K562 (cell line): ENCODE data around the gene SIRPG. TPM values are rescaled to one million over a fixed set of nuclear protein-coding genes. Genes with fewer than 3 reads are reported as not detected.

Source experiments
- ATAC-seq: fragments of 200-7000 bp; cut with Tn5 transposase; 3 replicates; pipeline ENCODE4 v1.9.1; 2020; ENCODE audit warnings: moderate library complexity
- BruUV-seq: library from RNA; stranded (reverse); fragments of 400-500 nt; replicated peaks from 2 replicates; lab custom pipeline; 2021; lab: Mats Ljungman, UMichigan
- CTCF ChIA-PET: fragments of 300-600 bp; formaldehyde crosslinking; extraction: SDS; loops from one replicate; lab custom pipeline; 2021; ENCODE audit warnings: low intra/inter-chr PET ratio; lab: Yijun Ruan, JAX
- POLR2A ChIA-PET: fragments of 300-600, 350-650 bp; sonication (Branson Sonifier 250); formaldehyde crosslinking; extraction: SDS; loops from one replicate; lab custom pipeline; 2021; ENCODE audit warnings: antibody characterized with exemption, inconsistent platforms; lab: Yijun Ruan, JAX
- DNase-seq, 4 experiments: peaks; one replicate each; pipeline versions ENCODE4 v3.0.0 to v3.0.0-alpha.2; 2011 to 2018; ENCODE audit warnings: low spot score in 3 of 4, mixed read lengths in 3 of 4; ENCODE audit errors: extremely low read depth in 1 of 4
- FAIRE-seq: peaks from 2 replicates; lab custom pipeline; 2011; peaks lifted over from hg19 to GRCh38; lab: Jason Lieb, UNC
- H2AFZ ChIP-seq: 2 replicates; pipeline ENCODE4 v1.6.0; 2011; ENCODE audit warnings: low read depth, low read length, control low read depth, inconsistent platforms
- H3K27ac ChIP-seq: fragments of 200-600 bp; 3 replicates; pipeline ENCODE4 v1.8.0; 2011; ENCODE audit warnings: low read depth, mild to moderate bottlenecking, control low read depth, inconsistent platforms, low read length, moderate library complexity, mixed read lengths; ENCODE audit errors: extremely low read depth
- H3K27me3 ChIP-seq, 2 experiments: fragments of 300-600 bp in 1 of 2; 2 replicates in 1 of 2; 3 replicates in 1 of 2; pipeline versions ENCODE4 v1.6.0 to v1.8.0; 2011; ENCODE audit warnings: inconsistent platforms in 2 of 2, low read length in 2 of 2, mild to moderate bottlenecking in 1 of 2, mixed read lengths in 1 of 2, moderate library complexity in 1 of 2; ENCODE audit not compliant: control insufficient read depth in 2 of 2, insufficient read depth in 2 of 2
- H3K36me3 ChIP-seq: fragments of 300-600 bp; 3 replicates; pipeline ENCODE4 v1.8.0; 2011; ENCODE audit warnings: mild to moderate bottlenecking, low read length, inconsistent platforms; ENCODE audit not compliant: control insufficient read depth, insufficient read depth
- H3K4me1 ChIP-seq, 2 experiments: fragments of 200-600 bp in 1 of 2; replicated peaks in 1 of 2; 2 replicates in 1 of 2; 3 replicates in 1 of 2; pipeline versions ENCODE4 v1.5.1 to v1.8.0; 2011; ENCODE audit warnings: inconsistent platforms in 2 of 2, low read length in 2 of 2, mild to moderate bottlenecking in 1 of 2, mixed read lengths in 1 of 2, moderate library complexity in 1 of 2; ENCODE audit not compliant: control insufficient read depth in 2 of 2, insufficient read depth in 2 of 2
- H3K4me2 ChIP-seq: 2 replicates; pipeline ENCODE4 v1.6.1; 2011; ENCODE audit warnings: low read length, control low read depth, inconsistent platforms, mixed read lengths; ENCODE audit not compliant: insufficient read depth
- H3K4me3 ChIP-seq: fragments of 200-600 bp; sonication (generic), shearing (Covaris generic); 2 replicates; pipeline ENCODE4 v1.5.1; 2016; ENCODE audit warnings: control low read depth, inconsistent platforms
- H3K79me2 ChIP-seq: fragments of 200-600 bp; 3 replicates; pipeline ENCODE4 v1.8.0; 2011; ENCODE audit warnings: low read length, inconsistent platforms; ENCODE audit not compliant: control insufficient read depth, insufficient read depth
- H3K9ac ChIP-seq, 2 experiments: 2 replicates each; pipeline versions ENCODE4 v1.6.0 to v1.6.1; 2011; ENCODE audit warnings: low read depth in 2 of 2, low read length in 2 of 2, control low read depth in 1 of 2, inconsistent platforms in 1 of 2, mild to moderate bottlenecking in 1 of 2, mixed read lengths in 1 of 2; ENCODE audit not compliant: insufficient read depth in 1 of 2
- H3K9me1 ChIP-seq: one replicate; pipeline ENCODE4 v1.6.0; 2011; ENCODE audit warnings: inconsistent platforms, mild to moderate bottlenecking, low read length, moderate library complexity; ENCODE audit not compliant: control insufficient read depth, insufficient read depth
- H3K9me3 ChIP-seq: replicated peaks from 2 replicates; pipeline ENCODE4 v1.5.1; 2011; ENCODE audit warnings: low read depth, low read length, inconsistent platforms; ENCODE audit not compliant: control insufficient read depth, insufficient read depth
- H4K20me1 ChIP-seq: replicated peaks from 2 replicates; pipeline ENCODE4 v1.6.1; 2011; ENCODE audit warnings: low read length, inconsistent platforms, mixed read lengths; ENCODE audit not compliant: control insufficient read depth, insufficient read depth
- E2F6 ChIP-seq, 2 experiments: IDR thresholded peaks; 2 replicates each; pipeline ENCODE4 v1.6.1; 2011; ENCODE audit warnings: borderline replicate concordance in 1 of 2, control low read depth in 1 of 2, low read depth in 1 of 2, low read length in 1 of 2, mild to moderate bottlenecking in 1 of 2, mixed read lengths in 1 of 2, moderate library complexity in 1 of 2; ENCODE audit not compliant: insufficient read depth in 1 of 2, insufficient read length in 1 of 2, poor library complexity in 1 of 2, severe bottlenecking in 1 of 2; ENCODE audit errors: extremely low read depth in 1 of 2
- EHMT2 ChIP-seq: fragments of 450-650 bp; IDR thresholded peaks from 2 replicates; pipeline ENCODE4 v1.6.1; 2018; ENCODE audit warnings: antibody characterized with exemption
- ESRRB ChIP-seq: fragments of 250-450 bp; sonication (Bioruptor Pico); IDR thresholded peaks from 2 replicates; pipeline ENCODE4 v1.5.0; 2020; ENCODE audit warnings: mild to moderate bottlenecking, moderate library complexity, borderline replicate concordance
- ETV5 ChIP-seq: sonication (generic); formaldehyde crosslinking; IDR thresholded peaks from 2 replicates; pipeline ENCODE4 v1.4.0; 2020; ENCODE audit warnings: low read depth, mild to moderate bottlenecking, missing genetic modification reagents
- HNRNPK ChIP-seq: fragments of 200-400 bp; formaldehyde crosslinking; IDR thresholded peaks from one replicate; pipeline ENCODE4 v1.6.1; 2018; ENCODE audit warnings: mild to moderate bottlenecking, low read depth, low read length; ENCODE audit not compliant: poor library complexity, severe bottlenecking
- ZNF778 ChIP-seq: fragments of 450-650 bp; formaldehyde crosslinking; IDR thresholded peaks from 2 replicates; pipeline ENCODE4 v1.4.0; 2020; ENCODE audit warnings: mild to moderate bottlenecking, moderate library complexity
- WGBS: fragments of 100-300 bp; shearing (Covaris generic); methylation state at CpG from one replicate; pipeline ENCODE4 v1.1.6; 2016; ENCODE audit warnings: low coverage, mixed read lengths; ENCODE audit not compliant: insufficient coverage; ENCODE audit errors: missing lambda C conversion rate; 5-methylcytosine and 5-hydroxymethylcytosine counted together
- in situ Hi-C: fragments of 300-500 bp; cut with MboI; formaldehyde crosslinking; loops from 4 replicates; pipeline ENCODE4 v1.15.0; 2018; ENCODE audit warnings: inconsistent platforms, mixed read lengths
- intact Hi-C: fragments of 100-400 bp; cut with micrococcal nuclease; formaldehyde crosslinking; loops from 2 replicates; pipeline ENCODE4 v1.14.2; 2022
- polyA plus RNA-seq, 8 experiments: library from polyadenylated mRNA; depleted of rRNA in 4 of 8; stranded (reverse) in 5 of 8; unstranded in 3 of 8; fragments of >200 nt; fragmentation: Nextera tagmentation in 2 of 8; fragmentation: Illumina TruSeq in 1 of 8; extraction: Ambion mirVana in 2 of 8; extraction: Trizol in 1 of 8; gene quantifications; 2 replicates each; pipeline versions ENCODE4 v1.2.1 to v1.2.3, GENCODE V29; 2011 to 2014; ENCODE audit warnings: inconsistent platforms in 1 of 8, missing spikeins in 1 of 8
- total RNA-seq, 7 experiments: library from RNA; depleted of rRNA in 6 of 7; stranded (reverse); fragments of >200 nt in 6 of 7; fragmentation: Illumina TruSeq in 2 of 7; extraction: Trizol in 2 of 7; gene quantifications; 2 replicates each; pipeline versions ENCODE4 v1.2.1 to v1.2.3, GENCODE V29; 2011 to 2021; ENCODE audit warnings: low replicate concordance in 1 of 7

Gene SIRPG
- total and polyA plus RNA-seq, 9 of the 15 experiments (the other 6 are each of a cell fraction or from before 2014, with no cell fraction given), result not detected

- intact Hi-C loops, result no loop called here
Observed at GRCh38 chr20:1669304-1669703, 11.7 kb upstream of the SIRPG start.

More at GRCh38 chr20:1669304-1669703, 11.7 kb upstream of the SIRPG start:
- no peak for DNase-seq
- no peak for TF ChIP-seq ETV5
- no peak for TF ChIP-seq ZNF778 (CRISPR knock-in tag)
- no peak for TF ChIP-seq HNRNPK
- TF ChIP-seq E2F6 (IDR thresholded peaks at IDR 0.05; ENCODE audit: borderline replicate concordance in 1 of 2, extremely low read depth in 1 of 2, insufficient read depth in 1 of 2, insufficient read length in 1 of 2, low read depth in 1 of 2, low read length in 1 of 2, poor library complexity in 1 of 2, severe bottlenecking in 1 of 2), result no peak
- no peak for TF ChIP-seq ESRRB
- TF ChIP-seq EHMT2, result no peak
- TF ChIP-seq, all 486 proteins: peak for 0
- CTCF ChIA-PET, result no interaction called here
- Histone ChIP-seq H3K27me3 (peaks cover 0 to 11% of the 10 kb centered on the region in 2 experiments; a peak in 3 of 5 replicates), H3K9me1 (no peaks in the 10 kb centered on the region), H3K4me1 (no peaks in the 10 kb centered on the region), H2AFZ (no peak overlapping the region), H3K4me3 (no peak overlapping the region), H3K9me3 (no peaks in the 10 kb centered on the region), H3K9ac (no peak overlapping the region), H3K4me2 (no peak overlapping the region), H3K36me3 (no peaks in the 10 kb centered on the region), H3K27ac (no peak overlapping the region), H3K79me2 (no peaks in the 10 kb centered on the region), H4K20me1 (no peaks in the 10 kb centered on the region)
- FAIRE-seq (no peak), ATAC-seq (no peak)
- POLR2A ChIA-PET, result interaction anchor here (0.6 kb wide), 1 partner anchor 8 kb away, joined by 3 read pairs; no protein-coding TSS in a partner anchor
- in situ Hi-C loops, result no loop called here
- no TSS peak for BruUV-seq
- 0% methylated on average over 5 of the region's 5 CpGs for WGBS
